Measurements from ENCODE around the gene ITGB7. TPM values are rescaled to one million over a fixed set of nuclear protein-coding genes. Genes with fewer than 3 reads are reported as not detected.

ITGB7 gene
- total and polyA plus RNA-seq, 2 of the 4 experiments (the other 2 are of a cell fraction): 0.18 to 0.44 TPM

GRCh38 chr12:53244337-53244736 lies 37.3 kb upstream of the ITGB7 start:
- no peak overlapping the region for H3K23ac ChIP-seq (ENCODE audit: low read depth, low read length)
- no peak overlapping the region for H3K56ac ChIP-seq (ENCODE audit: extremely low read depth, insufficient read depth, low read length)
- no peak overlapping the region for H3K4ac ChIP-seq (ENCODE audit: low read depth, low read length)
- H3K9me3 ChIP-seq (ENCODE audit: control insufficient read depth, insufficient read depth, low read length): no peaks in the 10 kb centered on the region
- H3K27me3 ChIP-seq (ENCODE audit: control insufficient read depth, insufficient read depth, low read length): peaks cover 35% of the 10 kb centered on the region
- no peak for TF ChIP-seq POLR2A (IDR thresholded peaks at IDR 0.05; ENCODE audit: low read depth, low read length)
- TF ChIP-seq CEBPB (IDR thresholded peaks at IDR 0.05; ENCODE audit: low read depth, low read length): no peak
- no peak for TF ChIP-seq CHD1 (IDR thresholded peaks at IDR 0.05; ENCODE audit: low read depth, low read length)
- TF ChIP-seq ELK1 (IDR thresholded peaks at IDR 0.05; ENCODE audit: borderline replicate concordance, low read depth, low read length): no peak
- TF ChIP-seq FOS (IDR thresholded peaks at IDR 0.05; ENCODE audit: low read depth, low read length): no peak
- TF ChIP-seq NFE2L2 (IDR thresholded peaks at IDR 0.05; ENCODE audit: low read depth, low read length): no peak
- TF ChIP-seq MAFK (IDR thresholded peaks at IDR 0.05; ENCODE audit: low read depth, low read length): no peak
- TF ChIP-seq RFX5 (IDR thresholded peaks at IDR 0.05; ENCODE audit: low read depth, low read length): no peak
- no peak for TF ChIP-seq CTCF (conservative IDR thresholded peaks at IDR 0.05; ENCODE audit: low read depth, low read length)
- no peak for TF ChIP-seq MXI1 (IDR thresholded peaks at IDR 0.05; ENCODE audit: borderline replicate concordance, low read depth, low read length)
- no peak for TF ChIP-seq RCOR1 (IDR thresholded peaks at IDR 0.05; ENCODE audit: insufficient replicate concordance, low read length)
- no peak for TF ChIP-seq RAD21 (IDR thresholded peaks at IDR 0.05; ENCODE audit: low read length)
- no peak for TF ChIP-seq MAZ (IDR thresholded peaks at IDR 0.05; ENCODE audit: borderline replicate concordance, low read depth, low read length)
- TF ChIP-seq USF2 (IDR thresholded peaks at IDR 0.05; ENCODE audit: low read depth, low read length): no peak
- no peak for TF ChIP-seq BHLHE40 (IDR thresholded peaks at IDR 0.05; ENCODE audit: low read depth, low read length)
- TF ChIP-seq SMC3 (IDR thresholded peaks at IDR 0.05; ENCODE audit: low read depth, low read length): no peak
- no peak overlapping the region for H3K27ac ChIP-seq (ENCODE audit: insufficient read depth, low read length)
- H2BK15ac ChIP-seq (ENCODE audit: low read depth, low read length): no peak overlapping the region
- H3K14ac ChIP-seq (replicated peaks; ENCODE audit: low read depth, low read length): no peak overlapping the region
- H3K4me1 ChIP-seq (ENCODE audit: control insufficient read depth, insufficient read depth, low read length): no peaks in the 10 kb centered on the region
- H3K36me3 ChIP-seq (ENCODE audit: control insufficient read depth, insufficient read depth, low read length): no peaks in the 10 kb centered on the region
- no peak overlapping the region for H2AK5ac ChIP-seq (ENCODE audit: low read depth, low read length)
- no peaks in the 10 kb centered on the region; the same call in 1 of the 2 replicates for H4K20me1 ChIP-seq (ENCODE audit: insufficient read depth, low read length)
- no peak overlapping the region for H2AFZ ChIP-seq (replicated peaks; ENCODE audit: low read length, poor library complexity)
- no peak overlapping the region for H3K9ac ChIP-seq (ENCODE audit: low read depth, low read length)
- H2BK120ac ChIP-seq (ENCODE audit: low read depth, low read length): no peak overlapping the region
- H4K5ac ChIP-seq (ENCODE audit: low read depth, low read length): no peak overlapping the region
- WGBS, 2 experiments (ENCODE audit: extremely low coverage in 2 of 2, insufficient read length in 1 of 2): no CpG with 5 or more reads among the region's 1 CpG
- no peak overlapping the region for H3K4me3 ChIP-seq (ENCODE audit: insufficient read depth, low read depth, low read length)
- H4K91ac ChIP-seq (ENCODE audit: insufficient read depth, low read depth, low read length): no peak overlapping the region
- dilution Hi-C loops (cut with HindIII; ENCODE audit: low sequenced_read_pairs, unreplicated experiment) (no loop called here), in situ Hi-C loops (cut with MboI; ENCODE audit: low sequenced_read_pairs) (no loop called here), intact Hi-C loops (cut with micrococcal nuclease) (no loop called here)
- no peaks in the 10 kb centered on the region for H3K9me1 ChIP-seq (ENCODE audit: insufficient read depth, low read length)
- no peak overlapping the region for H3K4me2 ChIP-seq (ENCODE audit: low read depth, low read length)
- H4K8ac ChIP-seq (ENCODE audit: low read depth in 2 of 2, low read length in 2 of 2): no peak overlapping the region
- H2AK9ac ChIP-seq (replicated peaks; ENCODE audit: low read depth, low read length, poor library complexity): no peak overlapping the region
- ChIA-PET POLR2A (ENCODE audit: unreplicated experiment) (no interaction called here), CTCF (interaction anchor here (0.9 kb wide), 1 partner anchor 77 kb away, joined by 3 read pairs; no protein-coding TSS in a partner anchor)
- H3K79me1 ChIP-seq (ENCODE audit: low read depth in 1 of 2, low read length in 2 of 2): no peaks in the 10 kb centered on the region
- no peak overlapping the region for H2BK5ac ChIP-seq (ENCODE audit: low read depth, low read length, poor library complexity, severe bottlenecking)
- ATAC-seq (ENCODE audit: low read depth) (no peak), DNase-seq (no peak)
- no TSS peak for BruUV-seq (replicated peaks)
- H3K18ac ChIP-seq (ENCODE audit: low read depth, low read length): no peak overlapping the region
- no peak overlapping the region for H2BK20ac ChIP-seq (ENCODE audit: low read depth, low read length)
